GM19193 (cell line): ENCODE results near the gene RBM34.

Experiments used
- POLR2A ChIP-seq: IDR thresholded peaks from 4 replicates; pipeline ENCODE4 v1.6.1; 2011; ENCODE audit not compliant: insufficient read depth, insufficient read length; ENCODE audit errors: extremely low read depth

The RBM34 gene

GRCh38 chr1:235156740-235157139 lies 4.3 kb downstream of the RBM34 start:
- TF ChIP-seq POLR2A, result no peak

DNA sequence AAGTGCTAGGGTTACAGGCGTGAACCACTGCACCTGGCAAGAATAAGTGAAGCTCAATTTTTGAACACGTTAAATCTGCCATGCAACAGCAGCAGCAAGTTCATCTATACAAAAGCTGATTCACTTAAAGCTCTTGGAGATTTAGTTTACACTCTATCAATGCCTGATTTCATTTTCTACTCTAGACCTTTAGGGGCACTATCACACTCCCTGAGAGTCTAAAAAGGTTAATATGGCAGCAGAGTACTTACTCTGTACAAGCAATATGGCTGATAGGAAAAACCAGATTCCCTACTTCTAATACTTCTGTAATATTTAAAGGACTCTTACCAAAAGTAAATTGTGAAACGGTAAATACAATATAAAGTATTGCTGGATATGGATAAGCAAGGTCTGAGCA lies 4.8 kb downstream of the RBM34 start:
- TF ChIP-seq POLR2A, result no peak

- no peak for TF ChIP-seq POLR2A
Measured at GRCh38 chr1:235152235-235152634, 8.8 kb downstream of the RBM34 start.

- no peak for TF ChIP-seq POLR2A
Measured at GRCh38 chr1:235151033-235151432, 10.0 kb downstream of the RBM34 start.

DNA sequence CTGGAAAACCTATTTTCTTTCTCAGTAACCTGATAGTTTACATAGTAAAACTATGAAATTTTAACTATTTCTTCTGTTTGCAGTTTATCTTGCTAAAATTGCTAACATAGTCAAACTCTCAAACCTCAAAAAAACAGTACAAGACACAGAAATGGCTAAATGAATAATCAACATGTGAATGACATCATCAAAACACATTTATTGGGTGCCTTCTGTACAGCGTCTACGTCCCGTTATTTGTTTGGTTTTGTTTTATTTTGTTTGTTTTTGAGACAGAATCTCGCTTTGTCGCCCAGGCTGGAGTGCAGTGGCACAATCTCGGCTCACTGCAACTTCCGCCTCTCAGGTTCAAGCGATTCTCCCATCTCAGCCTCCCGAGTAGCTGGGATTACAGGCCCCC lies 11.2 kb downstream of the RBM34 start:
- no peak for TF ChIP-seq POLR2A

DNA sequence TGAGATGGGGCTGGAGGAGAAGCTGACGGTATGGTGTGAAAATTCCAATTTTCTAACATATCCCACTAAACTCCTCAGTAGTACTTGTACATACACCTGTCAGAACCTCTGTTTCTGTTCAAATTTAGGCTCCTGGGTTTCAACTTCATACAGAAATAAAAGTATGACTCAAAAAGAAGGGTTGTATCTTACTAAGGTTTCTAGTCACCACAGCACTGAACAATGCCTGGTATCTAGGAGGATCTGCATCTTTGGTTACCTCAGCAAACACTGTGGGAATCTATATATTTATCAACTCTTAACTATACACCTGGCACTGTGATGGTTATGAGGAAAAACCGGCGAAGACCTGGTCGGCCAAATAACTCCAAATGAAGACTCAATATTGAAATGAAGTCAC lies 13.8 kb downstream of the RBM34 start:
- TF ChIP-seq POLR2A, result no peak

- TF ChIP-seq POLR2A, result no peak
Measured at GRCh38 chr1:235145639-235146038, 15.4 kb downstream of the RBM34 start.

DNA sequence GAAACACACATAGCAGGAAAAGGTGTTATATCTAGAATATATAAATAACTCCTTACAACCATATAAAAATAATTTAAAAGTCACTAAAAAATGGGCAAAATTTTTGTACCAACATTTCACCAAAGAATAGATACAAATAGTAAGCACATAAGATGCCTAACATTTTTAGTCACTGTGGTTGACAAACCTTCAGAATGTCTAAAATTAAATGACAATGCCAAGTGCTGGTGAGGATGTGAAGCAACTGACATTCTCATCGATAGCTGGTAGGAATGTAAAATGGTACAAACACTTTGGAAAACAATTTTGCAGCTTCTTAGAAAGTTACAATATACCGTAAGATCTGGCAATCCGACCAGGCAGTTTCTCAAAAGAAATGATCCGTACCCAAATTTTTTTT lies 18.1 kb downstream of the RBM34 start:
- no peak for TF ChIP-seq POLR2A

GRCh38 chr1:235139315-235139714 lies 21.7 kb downstream of the RBM34 start:
- TF ChIP-seq POLR2A, result no peak

DNA sequence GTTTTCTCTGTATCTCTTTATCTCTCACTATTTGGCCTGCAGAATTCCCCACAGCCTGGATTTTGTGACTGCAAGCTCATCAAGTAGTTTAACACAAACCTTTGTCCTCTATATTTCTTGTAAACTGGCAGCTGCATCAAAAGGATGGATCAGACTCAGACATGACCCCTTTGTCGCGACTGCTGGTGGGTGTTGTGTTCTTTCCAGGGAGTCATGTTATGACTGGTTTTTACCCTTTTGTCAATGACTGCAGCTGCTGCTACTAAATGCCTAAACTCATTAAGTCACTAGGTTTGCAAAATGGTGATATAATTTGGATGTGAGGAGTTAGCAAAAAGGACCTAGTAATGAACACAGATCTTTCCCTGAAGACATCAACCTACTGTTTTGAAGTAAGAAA lies 22.2 kb downstream of the RBM34 start:
- no peak for TF ChIP-seq POLR2A

GRCh38 chr1:235136111-235136510 lies 24.9 kb downstream of the RBM34 start:
- TF ChIP-seq POLR2A, result no peak

- TF ChIP-seq POLR2A, result no peak
Measured at GRCh38 chr1:235134171-235134570, 26.9 kb downstream of the RBM34 start.

DNA sequence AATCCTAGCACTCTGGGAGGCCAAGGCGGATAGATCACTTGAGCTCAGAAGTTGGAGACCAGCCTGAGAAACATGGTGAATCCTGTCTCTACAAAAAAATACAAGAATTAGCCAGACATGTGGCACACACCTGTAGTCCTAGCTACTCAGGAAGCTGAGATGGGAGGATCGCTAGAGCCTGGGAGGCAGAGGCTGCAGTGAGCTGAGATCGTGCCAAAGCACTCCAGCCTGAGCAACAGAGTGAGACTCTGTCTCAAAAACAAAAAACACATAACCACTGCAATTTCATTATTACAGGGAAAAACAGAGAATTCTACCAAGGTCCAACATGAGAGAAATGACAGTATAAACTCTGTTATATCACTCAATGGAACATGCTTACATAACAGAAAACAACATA lies 28.0 kb downstream of the RBM34 start:
- TF ChIP-seq POLR2A, result no peak

DNA sequence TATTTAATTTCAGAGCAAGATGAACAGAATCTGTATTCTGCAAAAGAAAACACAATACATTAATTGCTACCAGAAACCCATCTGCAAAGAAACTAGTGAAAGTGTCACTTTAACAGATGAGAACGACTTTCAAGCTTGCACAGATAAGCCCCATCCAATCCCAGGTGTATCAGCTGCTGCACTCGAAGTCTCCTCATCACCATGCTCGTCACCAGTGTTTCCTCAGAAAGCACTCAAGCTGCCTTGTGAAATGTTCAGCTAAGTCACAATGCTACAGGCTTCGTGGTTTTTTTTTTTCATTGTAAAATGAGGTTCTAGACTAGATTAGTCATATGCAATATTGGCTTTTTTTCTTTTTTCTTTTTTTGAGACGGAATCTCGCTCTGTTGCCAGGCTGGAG lies 29.1 kb downstream of the RBM34 start:
- no peak for TF ChIP-seq POLR2A

DNA sequence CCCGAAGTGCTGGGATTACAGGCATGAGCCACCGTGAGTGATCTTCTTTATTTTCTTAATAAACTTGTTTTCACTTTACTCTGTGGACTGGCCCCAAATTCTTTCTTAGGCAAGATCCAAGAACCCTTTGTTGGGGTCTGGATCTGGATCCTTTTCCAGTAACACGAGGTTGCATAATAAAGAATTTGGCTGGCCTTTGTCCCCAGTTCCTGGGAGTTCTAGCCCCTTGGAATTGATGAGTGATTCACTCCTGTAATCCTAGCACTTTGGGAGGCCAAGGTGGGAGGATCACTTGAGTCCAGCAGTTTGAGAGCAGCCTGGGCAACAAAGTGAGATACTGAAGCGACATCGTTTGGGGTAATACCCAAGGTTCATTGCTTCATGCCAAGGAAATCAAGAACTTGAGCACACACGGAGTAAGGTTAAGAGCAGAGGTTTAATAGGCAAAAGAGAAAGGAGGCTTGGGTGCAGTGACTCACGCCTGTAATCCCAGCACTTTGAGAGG lies 30.2 kb downstream of the RBM34 start:
- no peak for TF ChIP-seq POLR2A

GRCh38 chr1:235129774-235130570 lies 31.1 kb downstream of the RBM34 start:
- TF ChIP-seq POLR2A, result no peak
